Measurements from ENCODE around the gene TEX101.
"Not testable (repeated sequence)": the region's sequence is repeated elsewhere in the genome, so short reads cannot be mapped to it uniquely, and the experiment has no call there.

DNA sequence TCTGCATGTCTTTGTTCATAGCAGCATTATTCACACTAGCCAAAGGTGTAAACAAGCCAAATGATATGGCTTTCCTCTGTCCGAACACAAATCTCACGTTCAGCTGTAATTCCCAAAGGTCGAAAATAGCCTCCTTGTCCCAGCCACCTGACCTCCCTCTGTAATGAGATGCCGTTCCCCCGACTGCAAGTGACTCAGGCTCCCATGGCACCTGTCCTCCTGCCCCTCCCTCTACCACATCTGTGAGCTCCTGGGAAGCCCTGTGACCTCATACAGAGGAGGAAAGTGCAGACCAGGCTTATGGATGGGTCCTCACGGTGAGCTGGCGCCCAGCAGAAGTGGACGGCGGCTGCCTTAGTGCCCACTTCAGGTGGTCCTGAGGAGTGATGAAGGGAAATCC, 45.8 kb upstream of the TEX101 start:
- TF ChIP-seq, protein P1, sequence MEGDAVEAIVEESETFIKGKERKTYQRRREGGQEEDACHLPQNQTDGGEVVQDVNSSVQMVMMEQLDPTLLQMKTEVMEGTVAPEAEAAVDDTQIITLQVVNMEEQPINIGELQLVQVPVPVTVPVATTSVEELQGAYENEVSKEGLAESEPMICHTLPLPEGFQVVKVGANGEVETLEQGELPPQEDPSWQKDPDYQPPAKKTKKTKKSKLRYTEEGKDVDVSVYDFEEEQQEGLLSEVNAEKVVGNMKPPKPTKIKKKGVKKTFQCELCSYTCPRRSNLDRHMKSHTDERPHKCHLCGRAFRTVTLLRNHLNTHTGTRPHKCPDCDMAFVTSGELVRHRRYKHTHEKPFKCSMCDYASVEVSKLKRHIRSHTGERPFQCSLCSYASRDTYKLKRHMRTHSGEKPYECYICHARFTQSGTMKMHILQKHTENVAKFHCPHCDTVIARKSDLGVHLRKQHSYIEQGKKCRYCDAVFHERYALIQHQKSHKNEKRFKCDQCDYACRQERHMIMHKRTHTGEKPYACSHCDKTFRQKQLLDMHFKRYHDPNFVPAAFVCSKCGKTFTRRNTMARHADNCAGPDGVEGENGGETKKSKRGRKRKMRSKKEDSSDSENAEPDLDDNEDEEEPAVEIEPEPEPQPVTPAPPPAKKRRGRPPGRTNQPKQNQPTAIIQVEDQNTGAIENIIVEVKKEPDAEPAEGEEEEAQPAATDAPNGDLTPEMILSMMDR (IDR thresholded peaks at IDR 0.05) = not testable (repeated sequence)
- not testable (repeated sequence) for TF ChIP-seq POLR2A (IDR thresholded peaks at IDR 0.05)
